ENCODE results near the gene PCDHA13.
"Not testable (repeated sequence)": the region's sequence is repeated elsewhere in the genome, so short reads cannot be mapped to it uniquely, and the experiment has no call there.

The PCDHA13 gene

GRCh38 chr5:140881889-140882590, at the start of gene PCDHA13:
Gene PCDHA13, plus strand, starts transcription at chr5:140882124. Its CDS starts 145 bp downstream, at chr5:140882269.
- no peak for DNase-seq (ENCODE audit: low read depth in 2 of 2)

- no peak for DNase-seq (ENCODE audit: low read depth in 2 of 2)
Observed at GRCh38 chr5:140833993-140834392, 47.9 kb upstream of the PCDHA13 start, which contains the start of gene PCDHA7. Gene PCDHA7, plus strand, starts transcription at chr5:140834269. Its CDS starts 115 bp downstream, at chr5:140834384.

- not testable (repeated sequence) for DNase-seq (ENCODE audit: low read depth in 2 of 2)
Observed at GRCh38 chr5:140834439-140835008, 47.4 kb upstream of the PCDHA13 start.

- no peak for DNase-seq (ENCODE audit: low read depth in 2 of 2)
Observed at GRCh38 chr5:140835622-140836510, 46.1 kb upstream of the PCDHA13 start.

GRCh38 chr5:140840978-140841962, 40.7 kb upstream of the PCDHA13 start, which contains the start of gene PCDHA8:
Gene PCDHA8, plus strand, starts transcription at chr5:140841187. Its CDS starts 135 bp downstream, at chr5:140841322.
- peak in 1 of 2 donors; percentile 9 for DNase-seq (ENCODE audit: low read depth in 2 of 2)

- DNase-seq (ENCODE audit: low read depth in 2 of 2), result no peak
Observed at GRCh38 chr5:140842798-140843733, 38.9 kb upstream of the PCDHA13 start.

GRCh38 chr5:140848139-140849102, 33.5 kb upstream of the PCDHA13 start, which contains the start of gene PCDHA9:
Gene PCDHA9, plus strand, starts transcription at chr5:140848382. Its CDS starts 114 bp downstream, at chr5:140848496.
- DNase-seq (ENCODE audit: low read depth in 2 of 2), result not testable (repeated sequence)

GRCh38 chr5:140849831-140850634, 31.9 kb upstream of the PCDHA13 start:
- not testable (repeated sequence) for DNase-seq (ENCODE audit: low read depth in 2 of 2)

- DNase-seq (ENCODE audit: low read depth in 2 of 2), result no peak
Observed at GRCh38 chr5:140855772-140856674, 25.9 kb upstream of the PCDHA13 start, which contains the start of gene PCDHA10. Gene PCDHA10, plus strand, starts transcription at chr5:140855897. Its CDS starts 152 bp downstream, at chr5:140856049.

- no peak for DNase-seq (ENCODE audit: low read depth in 2 of 2)
Observed at GRCh38 chr5:140857177-140857986, 24.5 kb upstream of the PCDHA13 start.

- DNase-seq (ENCODE audit: low read depth in 2 of 2), result no peak
Observed at GRCh38 chr5:140857987-140858240, 24.0 kb upstream of the PCDHA13 start.

GRCh38 chr5:140862441-140863295, 19.3 kb upstream of the PCDHA13 start:
- DNase-seq (ENCODE audit: low read depth in 2 of 2), result no peak

GRCh38 chr5:140868721-140869554, 13.0 kb upstream of the PCDHA13 start, which contains the start of gene PCDHA11:
Gene PCDHA11, plus strand, starts transcription at chr5:140868957. Its CDS starts 147 bp downstream, at chr5:140869104.
- no peak for DNase-seq (ENCODE audit: low read depth in 2 of 2)

GRCh38 chr5:140869555-140869886, 12.4 kb upstream of the PCDHA13 start:
- DNase-seq (ENCODE audit: low read depth in 2 of 2), result no peak

All from stimulated activated CD8-positive, alpha-beta memory T cell treated with anti-CD3 and anti-CD28 coated beads, Interleukin-2, amount 100 ng/mL, for 48 hours (primary cell).